SJCRH30 (cell line): ENCODE data around the gene DKK3. TPM values are rescaled to one million over a fixed set of nuclear protein-coding genes. Genes with fewer than 3 reads are reported as not detected.
A peak's percentile ranks its signal among the peaks of the same experiment; 100 is the strongest.

Experiments used
- DNase-seq, 2 experiments: peaks; one replicate each; pipeline ENCODE4 v3.0.0-alpha.2; 2015 to 2020
- H3K27ac ChIP-seq: fragments of 250-450 bp; sonication (Bioruptor Pico); 2 replicates; pipeline ENCODE4 v1.5.1; 2020; ENCODE audit warnings: mild to moderate bottlenecking, moderate library complexity
- H3K27me3 ChIP-seq: fragments of 250-450 bp; sonication (Bioruptor Pico); 2 replicates; pipeline ENCODE4 v1.5.1; 2020; ENCODE audit warnings: mild to moderate bottlenecking, moderate library complexity
- H3K36me3 ChIP-seq: fragments of 250-450 bp; sonication (Bioruptor Pico); 2 replicates; pipeline ENCODE4 v1.5.1; 2020; ENCODE audit warnings: mild to moderate bottlenecking, moderate library complexity
- H3K4me1 ChIP-seq: fragments of 250-450 bp; sonication (Bioruptor Pico); 2 replicates; pipeline ENCODE4 v1.5.1; 2020; ENCODE audit warnings: mild to moderate bottlenecking, moderate library complexity
- H3K4me3 ChIP-seq: fragments of 250-450 bp; sonication (Bioruptor Pico); 2 replicates; pipeline ENCODE4 v1.5.1; 2020; ENCODE audit warnings: mild to moderate bottlenecking, moderate library complexity
- H3K9me3 ChIP-seq: fragments of 250-450 bp; sonication (Bioruptor Pico); replicated peaks from 2 replicates; pipeline ENCODE4 v1.5.1; 2020; ENCODE audit warnings: mild to moderate bottlenecking, moderate library complexity
- total RNA-seq: library from RNA; depleted of rRNA; stranded (reverse); fragments of >200 nt; shearing (Covaris generic); gene quantifications from 2 replicates; pipeline ENCODE4 v1.2.3, GENCODE V29; 2014

The DKK3 gene
- total RNA-seq, 1 experiment from 2014 or later: 13.9 TPM

GRCh38 chr11:11966826-11967668 is 41.4 kb downstream of the DKK3 start:
- Histone ChIP-seq H3K4me3 (no peak overlapping the region), H3K4me1 (peaks cover 11% of the 10 kb centered on the region; the same call in 1 of the 2 replicates), H3K9me3 (no peaks in the 10 kb centered on the region), H3K27ac (no peak overlapping the region), H3K27me3 (no peaks in the 10 kb centered on the region), H3K36me3 (no peaks in the 10 kb centered on the region)
- peak; percentile 88 to 95 for DNase-seq

- Histone ChIP-seq H3K27me3 (no peaks in the 10 kb centered on the region), H3K4me1 (peaks cover 11% of the 10 kb centered on the region; the same call in 1 of the 2 replicates), H3K36me3 (no peaks in the 10 kb centered on the region), H3K27ac (no peak overlapping the region), H3K9me3 (no peaks in the 10 kb centered on the region), H3K4me3 (no peak overlapping the region)
- DNase-seq: no peak
These were observed 42.1 kb downstream of the DKK3 start for GRCh38 chr11:11966354-11966741.

- DNase-seq: no peak
- H3K4me1 ChIP-seq: peaks cover 11% of the 10 kb centered on the region; the same call in 1 of the 2 replicates
- no peaks in the 10 kb centered on the region for H3K36me3 ChIP-seq
- H3K4me3 ChIP-seq: no peak overlapping the region
- H3K9me3 ChIP-seq: no peaks in the 10 kb centered on the region
- H3K27ac ChIP-seq: no peak overlapping the region
- no peaks in the 10 kb centered on the region for H3K27me3 ChIP-seq
These were observed 42.6 kb downstream of the DKK3 start for GRCh38 chr11:11965656-11966353.

- no peaks in the 10 kb centered on the region for H3K36me3 ChIP-seq
- H3K4me3 ChIP-seq: no peak overlapping the region
- H3K27ac ChIP-seq: no peak overlapping the region
- H3K27me3 ChIP-seq: no peaks in the 10 kb centered on the region
- no peaks in the 10 kb centered on the region for H3K9me3 ChIP-seq
- H3K4me1 ChIP-seq: peaks cover 11% of the 10 kb centered on the region; the same call in 1 of the 2 replicates
- no peak for DNase-seq
These were observed 43.2 kb downstream of the DKK3 start for GRCh38 chr11:11965192-11965591.

- DNase-seq: no peak
- H3K9me3 ChIP-seq: no peaks in the 10 kb centered on the region
- H3K27me3 ChIP-seq: no peaks in the 10 kb centered on the region
- H3K27ac ChIP-seq: no peak overlapping the region
- peaks cover 11% of the 10 kb centered on the region; the same call in 1 of the 2 replicates for H3K4me1 ChIP-seq
- no peak overlapping the region for H3K4me3 ChIP-seq
- H3K36me3 ChIP-seq: no peaks in the 10 kb centered on the region
These were observed 43.7 kb downstream of the DKK3 start for GRCh38 chr11:11964774-11965150.

GRCh38 chr11:11963842-11964773 is 44.3 kb downstream of the DKK3 start:
- Histone ChIP-seq H3K36me3 (0 out of 2 replicates have a peak, but pooled peaks cover 2% of the 10 kb centered on the region), H3K4me1 (peaks cover 11% of the 10 kb centered on the region; the same call in 1 of the 2 replicates), H3K27ac (no peak overlapping the region), H3K27me3 (no peaks in the 10 kb centered on the region), H3K9me3 (no peaks in the 10 kb centered on the region), H3K4me3 (no peak overlapping the region)
- DNase-seq: no peak

- no peaks in the 10 kb centered on the region for H3K27me3 ChIP-seq
- DNase-seq: no peak
- no peaks in the 10 kb centered on the region for H3K9me3 ChIP-seq
- peaks cover 9% of the 10 kb centered on the region for H3K36me3 ChIP-seq
- peaks cover 11% of the 10 kb centered on the region; the same call in 1 of the 2 replicates for H3K4me1 ChIP-seq
- H3K4me3 ChIP-seq: no peak overlapping the region
- H3K27ac ChIP-seq: no peak overlapping the region
These were observed 45.4 kb downstream of the DKK3 start for GRCh38 chr11:11963067-11963466.

GRCh38 chr11:11961399-11962028 is 46.9 kb downstream of the DKK3 start:
- no peak overlapping the region for H3K27ac ChIP-seq
- H3K36me3 ChIP-seq: peaks cover 22% of the 10 kb centered on the region
- DNase-seq: no peak
- no peaks in the 10 kb centered on the region; the same call in 1 of the 2 replicates for H3K4me1 ChIP-seq
- no peaks in the 10 kb centered on the region for H3K9me3 ChIP-seq
- no peak overlapping the region for H3K4me3 ChIP-seq
- no peaks in the 10 kb centered on the region for H3K27me3 ChIP-seq

- DNase-seq: no peak
- H3K9me3 ChIP-seq: no peaks in the 10 kb centered on the region
- H3K36me3 ChIP-seq: peaks cover 31% of the 10 kb centered on the region
- H3K4me3 ChIP-seq: no peak overlapping the region
- no peaks in the 10 kb centered on the region for H3K27me3 ChIP-seq
- no peak overlapping the region for H3K27ac ChIP-seq
- H3K4me1 ChIP-seq: no peaks in the 10 kb centered on the region; the same call in 1 of the 2 replicates
These were observed 47.7 kb downstream of the DKK3 start for GRCh38 chr11:11960687-11961086.

- Histone ChIP-seq H3K36me3 (peaks cover 41% of the 10 kb centered on the region), H3K4me1 (no peaks in the 10 kb centered on the region; the same call in 1 of the 2 replicates), H3K27ac (no peak overlapping the region), H3K27me3 (no peaks in the 10 kb centered on the region), H3K9me3 (no peaks in the 10 kb centered on the region), H3K4me3 (no peak overlapping the region)
- DNase-seq: no peak
These were observed 48.8 kb downstream of the DKK3 start for GRCh38 chr11:11959601-11960000.

- Histone ChIP-seq H3K9me3 (no peaks in the 10 kb centered on the region), H3K27ac (no peak overlapping the region), H3K27me3 (no peaks in the 10 kb centered on the region), H3K4me1 (no peaks in the 10 kb centered on the region; the same call in 1 of the 2 replicates), H3K36me3 (peaks cover 51% of the 10 kb centered on the region), H3K4me3 (no peak overlapping the region)
- DNase-seq: no peak
These were observed 49.8 kb downstream of the DKK3 start for GRCh38 chr11:11958403-11959231.

- Histone ChIP-seq H3K9me3 (no peaks in the 10 kb centered on the region), H3K36me3 (peaks cover 67% of the 10 kb centered on the region), H3K27ac (no peak overlapping the region), H3K27me3 (no peaks in the 10 kb centered on the region), H3K4me1 (no peaks in the 10 kb centered on the region), H3K4me3 (no peak overlapping the region)
- no peak for DNase-seq
These were observed 52.4 kb downstream of the DKK3 start for GRCh38 chr11:11956006-11956405.

- Histone ChIP-seq H3K27me3 (no peaks in the 10 kb centered on the region), H3K36me3 (peaks cover 79% of the 10 kb centered on the region)
- DNase-seq: no peak
These were observed 56.4 kb downstream of the DKK3 start for GRCh38 chr11:11952036-11952435.

More at GRCh38 chr11:11952036-11952435, 56.4 kb downstream of the DKK3 start:
- Histone ChIP-seq H3K9me3 (no peaks in the 10 kb centered on the region), H3K4me1 (no peaks in the 10 kb centered on the region), H3K27ac (no peak overlapping the region), H3K4me3 (no peak overlapping the region)
